ENCODE results near the gene DENND1C. TPM values are rescaled to one million over a fixed set of nuclear protein-coding genes. Genes with fewer than 3 reads are reported as not detected.

The DENND1C gene
- total RNA-seq, 2 donors from 2014 or later, result 2.7 to 3.9 TPM

DNA sequence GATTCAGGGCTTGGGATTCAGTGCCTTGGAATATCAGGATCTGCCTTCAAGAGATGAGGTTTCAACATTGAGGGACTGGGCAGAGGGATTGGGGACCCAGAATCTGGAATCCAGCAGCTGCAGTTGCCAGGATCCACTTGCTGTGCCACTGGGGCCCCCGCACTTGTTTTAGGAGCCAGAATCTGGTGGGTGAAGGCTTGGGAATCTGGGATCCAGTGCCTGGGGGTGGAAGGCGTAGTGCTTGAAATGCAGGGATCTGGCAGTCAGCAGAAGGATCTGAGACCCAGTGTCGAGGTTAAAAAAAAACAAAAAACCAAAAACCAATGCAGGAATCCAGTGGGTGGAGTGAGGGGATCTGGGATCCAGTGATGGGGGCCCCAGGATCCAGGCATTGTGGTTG lies 40.7 kb downstream of the DENND1C start:
- H3K27me3 ChIP-seq (replicated peaks; ENCODE audit: insufficient read depth), result no peaks in the 10 kb centered on the region
- no peak overlapping the region for H3K27ac ChIP-seq
- no peaks in the 10 kb centered on the region for H3K4me1 ChIP-seq (ENCODE audit: control insufficient read depth in 1 of 2, low read depth in 2 of 2)
- TF ChIP-seq, protein P1, sequence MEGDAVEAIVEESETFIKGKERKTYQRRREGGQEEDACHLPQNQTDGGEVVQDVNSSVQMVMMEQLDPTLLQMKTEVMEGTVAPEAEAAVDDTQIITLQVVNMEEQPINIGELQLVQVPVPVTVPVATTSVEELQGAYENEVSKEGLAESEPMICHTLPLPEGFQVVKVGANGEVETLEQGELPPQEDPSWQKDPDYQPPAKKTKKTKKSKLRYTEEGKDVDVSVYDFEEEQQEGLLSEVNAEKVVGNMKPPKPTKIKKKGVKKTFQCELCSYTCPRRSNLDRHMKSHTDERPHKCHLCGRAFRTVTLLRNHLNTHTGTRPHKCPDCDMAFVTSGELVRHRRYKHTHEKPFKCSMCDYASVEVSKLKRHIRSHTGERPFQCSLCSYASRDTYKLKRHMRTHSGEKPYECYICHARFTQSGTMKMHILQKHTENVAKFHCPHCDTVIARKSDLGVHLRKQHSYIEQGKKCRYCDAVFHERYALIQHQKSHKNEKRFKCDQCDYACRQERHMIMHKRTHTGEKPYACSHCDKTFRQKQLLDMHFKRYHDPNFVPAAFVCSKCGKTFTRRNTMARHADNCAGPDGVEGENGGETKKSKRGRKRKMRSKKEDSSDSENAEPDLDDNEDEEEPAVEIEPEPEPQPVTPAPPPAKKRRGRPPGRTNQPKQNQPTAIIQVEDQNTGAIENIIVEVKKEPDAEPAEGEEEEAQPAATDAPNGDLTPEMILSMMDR (IDR thresholded peaks at IDR 0.05), result no peak
- H3K36me3 ChIP-seq, result peaks cover 3% of the 10 kb centered on the region
- H3K9me3 ChIP-seq, result no peaks in the 10 kb centered on the region
- no peak for ATAC-seq (ENCODE audit: insufficient number of reproducible peaks, low FRiP score, low read depth)
- no peak for DNase-seq (ENCODE audit: low spot score)
- H3K4me3 ChIP-seq, result no peak overlapping the region

DNA sequence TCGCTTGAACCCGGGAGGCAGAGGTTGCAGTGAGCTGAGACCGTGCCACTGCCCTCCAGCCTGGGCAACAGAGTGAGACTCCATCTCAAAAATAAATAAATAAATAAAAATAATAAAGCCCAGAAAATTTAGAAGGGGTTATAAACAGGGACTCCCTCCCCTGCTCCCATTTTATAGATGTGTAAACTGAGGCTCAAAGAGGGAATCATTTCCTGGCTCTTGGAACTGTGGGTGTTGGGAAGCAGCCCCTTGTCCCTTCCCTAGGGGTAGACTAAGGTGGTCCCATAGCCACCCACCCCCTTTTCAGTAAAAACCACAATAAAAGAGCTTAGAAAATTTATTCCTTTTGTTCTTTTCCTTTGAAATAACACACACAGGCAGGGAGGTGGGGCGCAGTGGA lies 41.8 kb downstream of the DENND1C start:
- Histone ChIP-seq H3K4me1 (ENCODE audit: control insufficient read depth in 1 of 2, low read depth in 2 of 2) (no peaks in the 10 kb centered on the region), H3K9me3 (no peaks in the 10 kb centered on the region), H3K4me3 (no peak overlapping the region), H3K36me3 (no peaks in the 10 kb centered on the region), H3K27me3 (replicated peaks; ENCODE audit: insufficient read depth) (no peaks in the 10 kb centered on the region), H3K27ac (no peak overlapping the region)
- ATAC-seq (ENCODE audit: insufficient number of reproducible peaks, low FRiP score, low read depth) (no peak), DNase-seq (ENCODE audit: low spot score) (no peak)
- TF ChIP-seq, protein P1 (IDR thresholded peaks at IDR 0.05), result no peak

DNA sequence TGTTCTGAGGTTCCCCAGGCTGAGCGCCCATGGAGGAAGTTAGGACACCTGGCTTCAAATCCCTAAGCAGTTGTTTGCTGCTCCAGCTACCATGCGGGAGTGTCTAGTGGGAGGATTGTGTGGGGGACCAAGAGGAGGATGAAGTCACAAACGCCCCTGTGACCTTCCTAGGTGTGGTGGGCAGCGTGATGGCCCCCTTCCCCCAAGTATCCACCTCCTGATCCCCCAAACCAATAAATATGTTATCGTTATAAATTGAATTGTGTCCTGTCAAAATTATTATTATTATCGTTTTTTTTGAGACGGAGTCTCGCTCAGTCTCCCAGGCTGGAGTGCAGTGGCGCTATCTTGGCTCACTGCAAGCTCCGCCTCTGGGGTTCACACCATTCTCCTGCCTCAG lies 47.9 kb downstream of the DENND1C start, which contains the start of gene SLC25A41:
Gene SLC25A41, minus strand, starts transcription at position 101 of the 400 bp plus-strand sequence. Its CDS starts 70 bp downstream, at position 31.
- TF ChIP-seq, protein P1 (IDR thresholded peaks at IDR 0.05), result no peak
- Histone ChIP-seq H3K27ac (no peak within 1 kb of the TSS), H3K9me3 (no peaks in the 10 kb centered on the region), H3K27me3 (replicated peaks; ENCODE audit: insufficient read depth) (no peaks in the 10 kb centered on the region), H3K4me1 (ENCODE audit: control insufficient read depth in 1 of 2, low read depth in 2 of 2) (no peaks in the 10 kb centered on the region), H3K4me3 (no peak within 1 kb of the TSS), H3K36me3 (no peaks in the 10 kb centered on the region)
- ATAC-seq (ENCODE audit: insufficient number of reproducible peaks, low FRiP score, low read depth) (no peak), DNase-seq (ENCODE audit: low spot score) (no peak)

DNA sequence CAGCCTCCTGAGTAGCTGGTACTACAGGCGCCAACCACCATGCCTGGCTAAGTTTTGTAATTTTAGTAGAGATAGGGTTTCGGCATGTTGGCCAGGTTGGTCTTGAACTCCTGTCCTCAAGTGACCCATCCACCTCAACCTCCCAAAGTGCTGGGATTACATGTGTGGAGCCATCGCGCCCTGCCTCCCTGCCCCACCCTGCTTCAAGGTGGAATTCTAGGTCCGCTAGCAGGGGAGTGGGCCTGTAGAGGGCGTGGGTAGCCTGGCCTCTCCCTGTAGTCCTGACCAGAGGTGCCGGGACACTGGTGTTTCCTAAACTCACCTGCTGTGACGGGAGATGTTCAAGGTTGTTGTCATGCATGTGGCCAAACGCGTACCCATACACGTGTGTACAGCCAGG lies 48.4 kb downstream of the DENND1C start:
- H3K27ac ChIP-seq, result no peak overlapping the region
- ATAC-seq (ENCODE audit: insufficient number of reproducible peaks, low FRiP score, low read depth) (no peak), DNase-seq (ENCODE audit: low spot score) (no peak)
- no peaks in the 10 kb centered on the region for H3K9me3 ChIP-seq
- H3K36me3 ChIP-seq, result no peaks in the 10 kb centered on the region
- H3K4me1 ChIP-seq (ENCODE audit: control insufficient read depth in 1 of 2, low read depth in 2 of 2), result no peaks in the 10 kb centered on the region
- H3K4me3 ChIP-seq, result no peak overlapping the region
- TF ChIP-seq, protein P1 (IDR thresholded peaks at IDR 0.05), result no peak
- H3K27me3 ChIP-seq (replicated peaks; ENCODE audit: insufficient read depth), result no peaks in the 10 kb centered on the region

DNA sequence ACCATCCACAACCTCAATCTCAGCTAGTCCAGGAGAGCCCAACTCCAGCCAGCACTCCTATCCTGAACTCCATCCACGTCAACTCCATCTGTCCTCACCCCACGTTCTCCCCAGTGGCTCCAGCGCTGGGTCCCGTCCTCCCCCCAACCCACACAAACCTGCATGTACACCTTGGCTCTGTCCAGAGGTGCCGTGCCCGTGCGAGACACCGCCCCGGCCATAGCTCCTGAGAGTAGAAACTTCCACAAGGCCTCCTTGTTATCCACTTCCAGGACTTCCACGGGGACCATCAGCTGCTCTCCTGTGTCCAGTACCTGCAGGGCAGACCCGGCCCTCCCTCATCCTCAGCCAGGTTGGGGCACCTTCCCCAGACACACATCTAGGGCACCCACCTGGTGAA lies 49.7 kb downstream of the DENND1C start:
- no peak for DNase-seq (ENCODE audit: low spot score)
- H3K9me3 ChIP-seq, result no peaks in the 10 kb centered on the region
- no peak overlapping the region for H3K4me3 ChIP-seq
- H3K27me3 ChIP-seq (replicated peaks; ENCODE audit: insufficient read depth), result no peaks in the 10 kb centered on the region
- no peak for ATAC-seq (ENCODE audit: insufficient number of reproducible peaks, low FRiP score, low read depth)
- H3K27ac ChIP-seq, result no peak overlapping the region
- H3K4me1 ChIP-seq (ENCODE audit: control insufficient read depth in 1 of 2, low read depth in 2 of 2), result no peaks in the 10 kb centered on the region
- no peaks in the 10 kb centered on the region for H3K36me3 ChIP-seq
- TF ChIP-seq, protein P1 (IDR thresholded peaks at IDR 0.05), result no peak

Data from thoracic aorta (tissue), 2 donors.